Measurements from ENCODE around the gene DLG5. TPM values are rescaled to one million over a fixed set of nuclear protein-coding genes. Genes with fewer than 3 reads are reported as not detected.

The DLG5 gene
- total RNA-seq, 2 experiments from 2014 or later, result 3.0 to 4.8 TPM

DNA sequence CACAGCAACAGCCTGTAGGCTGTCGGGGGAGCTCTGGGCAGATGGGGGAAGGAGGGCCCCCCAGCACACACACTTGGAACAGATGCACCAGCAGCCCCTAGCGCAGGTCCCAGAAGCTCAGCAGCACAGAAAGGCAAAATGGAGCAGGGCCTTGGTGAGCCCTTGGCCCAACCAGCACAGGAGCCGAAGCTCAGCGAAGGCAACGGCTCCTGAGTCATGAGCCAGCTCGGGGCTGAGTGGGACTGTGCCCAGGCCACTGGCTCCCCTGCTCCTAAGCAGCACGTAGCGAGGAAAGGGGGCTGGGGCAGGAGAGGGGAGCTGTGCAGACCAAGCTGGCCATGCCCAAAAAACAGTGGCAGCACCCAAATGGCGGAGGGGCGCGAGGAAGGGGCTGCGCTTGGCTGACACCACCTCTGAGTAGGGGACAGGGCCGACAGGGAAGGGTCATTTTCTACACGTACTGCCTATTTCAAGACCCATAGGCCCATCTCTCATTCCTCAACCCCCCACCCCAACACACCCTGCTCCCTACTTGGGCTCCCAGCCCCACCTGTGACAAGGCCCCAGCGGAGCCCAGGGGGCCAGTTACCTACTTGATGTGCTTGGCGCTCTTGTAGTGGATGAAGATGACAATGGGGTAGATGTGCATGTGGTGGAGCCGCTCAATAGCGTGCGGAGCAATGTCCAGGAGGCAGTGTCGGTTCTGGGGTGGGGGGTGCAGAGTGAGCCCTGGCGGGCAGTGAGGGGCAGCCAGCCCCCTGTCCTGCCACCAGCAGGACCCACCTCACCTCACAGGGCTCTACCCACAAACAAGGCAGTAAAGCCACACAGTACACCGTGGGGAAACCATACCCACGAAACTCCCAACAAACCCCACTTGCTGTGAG is 132.1 kb downstream of the DLG5 start:
- H3K4me3 Mint-ChIP-seq, result no peak overlapping the region
- CTCF ChIA-PET, result no interaction called here
- H3K9me3 Mint-ChIP-seq (ENCODE audit: low read depth), result no peaks in the 10 kb centered on the region
- DNase-seq (no peak), ATAC-seq (no peak)
- no peaks in the 10 kb centered on the region for H3K36me3 Mint-ChIP-seq
- peaks cover 20% of the 10 kb centered on the region for H3K27me3 Mint-ChIP-seq
- H3K27ac Mint-ChIP-seq, result no peak overlapping the region
- H3K4me1 Mint-ChIP-seq, result peaks cover 7% of the 10 kb centered on the region

DNA sequence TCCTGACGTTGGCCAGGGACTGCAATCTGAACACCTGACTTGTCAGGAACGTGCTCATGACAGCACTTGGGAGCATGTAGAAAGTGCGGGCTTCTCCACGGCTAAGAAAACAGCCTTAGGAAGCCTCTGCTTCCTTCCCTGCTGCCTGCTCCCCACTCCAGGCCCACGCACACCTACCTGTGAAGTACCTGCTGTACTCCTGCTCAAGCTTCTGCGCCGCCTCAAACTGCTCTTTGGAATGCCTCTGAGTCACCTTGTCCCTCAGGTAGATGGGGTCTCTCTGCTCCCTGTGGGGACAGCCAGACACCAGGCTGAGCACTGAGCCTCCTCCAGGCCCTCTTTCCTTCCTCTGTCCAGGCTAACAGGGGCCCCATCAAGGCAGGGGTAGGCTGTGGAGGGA is 132.7 kb downstream of the DLG5 start:
- no peaks in the 10 kb centered on the region for H3K9me3 Mint-ChIP-seq (ENCODE audit: low read depth)
- H3K36me3 Mint-ChIP-seq, result no peaks in the 10 kb centered on the region
- no peak overlapping the region for H3K27ac Mint-ChIP-seq
- peaks cover 15% of the 10 kb centered on the region for H3K27me3 Mint-ChIP-seq
- no peak for DNase-seq
- H3K4me1 Mint-ChIP-seq, result no peaks in the 10 kb centered on the region
- CTCF ChIA-PET, result no interaction called here
- ATAC-seq, result no peak
- H3K4me3 Mint-ChIP-seq, result no peak overlapping the region

DNA sequence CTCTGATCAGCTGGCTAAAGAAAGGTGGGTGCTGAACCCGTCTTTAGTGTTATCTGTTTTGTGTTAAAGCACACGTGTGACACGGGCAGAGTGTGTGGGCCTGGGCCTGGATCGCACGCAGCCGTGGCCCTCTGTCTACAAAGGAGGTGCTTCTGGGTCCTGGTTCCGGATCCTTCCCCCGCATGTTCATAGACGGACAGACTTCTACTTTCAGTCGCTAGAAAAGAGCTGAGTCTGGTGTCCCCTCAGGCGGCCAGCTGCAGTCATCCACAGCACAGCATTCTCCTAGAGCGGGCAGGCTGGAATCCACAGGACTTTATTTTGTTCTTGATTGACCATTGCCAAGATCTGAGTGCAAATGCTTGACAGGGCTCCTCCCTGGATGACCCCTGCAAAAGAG is 134.4 kb downstream of the DLG5 start:
- no peaks in the 10 kb centered on the region for H3K9me3 Mint-ChIP-seq (ENCODE audit: low read depth)
- DNase-seq, result no peak
- CTCF ChIA-PET, result no interaction called here

DNA sequence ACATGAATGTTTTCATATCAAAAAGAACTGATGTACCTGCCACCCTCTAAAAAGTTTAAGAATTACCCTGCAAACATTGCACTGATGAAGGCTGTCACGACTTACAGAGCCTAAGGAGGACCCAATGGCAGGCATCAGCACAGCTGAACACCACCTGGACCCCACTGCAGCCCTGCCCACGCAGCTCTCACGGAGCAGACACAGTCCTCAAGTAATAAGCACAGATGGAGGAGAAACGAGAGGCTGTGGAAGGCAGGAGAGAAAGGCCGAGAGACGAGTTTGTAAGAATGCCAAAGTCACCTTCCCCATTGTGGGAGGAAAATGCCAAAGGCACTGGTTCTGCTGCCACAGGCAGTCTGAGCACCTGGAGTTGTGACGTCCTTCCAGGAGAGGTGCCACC is 135.0 kb downstream of the DLG5 start:
- H3K27me3 Mint-ChIP-seq, result no peaks in the 10 kb centered on the region
- no peak for ATAC-seq
- no peak overlapping the region for H3K4me3 Mint-ChIP-seq
- no peaks in the 10 kb centered on the region for H3K9me3 Mint-ChIP-seq (ENCODE audit: low read depth)
- CTCF ChIA-PET, result interaction anchor here (1.0 to 1.1 kb wide), 2 partner anchors 74 to 80 kb away, joined by 3 read pairs; no protein-coding TSS in a partner anchor
- no peaks in the 10 kb centered on the region for H3K36me3 Mint-ChIP-seq
- no peak for DNase-seq
- H3K27ac Mint-ChIP-seq, result no peak overlapping the region
- no peaks in the 10 kb centered on the region for H3K4me1 Mint-ChIP-seq

More for the DNA sequence above, 134.4 kb downstream of the DLG5 start:
- ATAC-seq, result no peak
- Mint-ChIP-seq H3K36me3 (no peaks in the 10 kb centered on the region), H3K27ac (no peak overlapping the region), H3K27me3 (peaks cover 4% of the 10 kb centered on the region), H3K4me1 (no peaks in the 10 kb centered on the region), H3K4me3 (no peak overlapping the region)

DNA sequence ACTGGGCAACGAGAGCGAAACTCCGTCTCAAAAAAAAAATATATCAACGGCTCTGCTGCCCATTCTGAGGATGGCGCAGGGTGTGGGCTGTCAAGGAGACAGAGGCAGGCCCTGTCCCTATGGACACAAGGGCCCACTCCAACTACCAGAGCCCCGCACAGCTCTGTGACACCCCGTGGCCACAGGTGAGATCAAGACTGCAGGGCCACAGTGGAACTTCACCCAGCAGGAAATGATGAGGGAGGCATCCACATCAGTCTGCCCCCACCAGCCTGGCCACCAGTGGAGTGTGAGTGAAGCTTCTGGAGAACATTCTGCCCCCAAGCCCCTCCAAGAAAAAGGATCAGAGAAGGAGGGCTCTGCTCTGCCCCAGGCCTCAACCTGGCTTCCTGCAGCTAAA is 136.7 kb downstream of the DLG5 start:
- Mint-ChIP-seq H3K4me3 (no peak overlapping the region), H3K27ac (no peak overlapping the region), H3K27me3 (no peaks in the 10 kb centered on the region), H3K4me1 (no peaks in the 10 kb centered on the region), H3K36me3 (no peaks in the 10 kb centered on the region), H3K9me3 (ENCODE audit: low read depth) (no peaks in the 10 kb centered on the region)
- ATAC-seq (no peak), DNase-seq (no peak)
- CTCF ChIA-PET, result no interaction called here

DNA sequence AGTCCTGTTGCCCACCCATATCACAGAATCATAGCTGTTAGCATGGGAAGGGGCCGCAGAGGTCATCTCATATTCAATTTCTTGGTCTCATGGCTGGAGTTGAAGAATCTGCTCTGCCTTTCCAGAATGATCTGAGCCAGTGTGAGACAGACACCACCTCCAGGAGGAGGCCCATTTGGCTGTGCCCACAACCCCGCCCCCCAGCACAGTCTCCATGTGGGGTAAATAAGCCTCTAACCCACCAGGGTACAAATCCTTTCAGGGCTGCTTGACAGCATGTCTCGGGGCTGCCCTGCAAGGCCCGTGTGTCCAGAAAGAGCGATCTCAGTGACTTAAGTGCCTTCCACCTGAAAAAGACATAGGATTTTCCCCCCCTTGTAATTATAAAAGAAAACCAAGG is 137.5 kb downstream of the DLG5 start:
- CTCF ChIA-PET, result no interaction called here
- Mint-ChIP-seq H3K27me3 (peaks cover 3% of the 10 kb centered on the region), H3K9me3 (ENCODE audit: low read depth) (no peaks in the 10 kb centered on the region), H3K27ac (no peak overlapping the region), H3K4me3 (no peak overlapping the region), H3K36me3 (no peaks in the 10 kb centered on the region), H3K4me1 (no peaks in the 10 kb centered on the region)
- DNase-seq (no peak), ATAC-seq (no peak)

DNA sequence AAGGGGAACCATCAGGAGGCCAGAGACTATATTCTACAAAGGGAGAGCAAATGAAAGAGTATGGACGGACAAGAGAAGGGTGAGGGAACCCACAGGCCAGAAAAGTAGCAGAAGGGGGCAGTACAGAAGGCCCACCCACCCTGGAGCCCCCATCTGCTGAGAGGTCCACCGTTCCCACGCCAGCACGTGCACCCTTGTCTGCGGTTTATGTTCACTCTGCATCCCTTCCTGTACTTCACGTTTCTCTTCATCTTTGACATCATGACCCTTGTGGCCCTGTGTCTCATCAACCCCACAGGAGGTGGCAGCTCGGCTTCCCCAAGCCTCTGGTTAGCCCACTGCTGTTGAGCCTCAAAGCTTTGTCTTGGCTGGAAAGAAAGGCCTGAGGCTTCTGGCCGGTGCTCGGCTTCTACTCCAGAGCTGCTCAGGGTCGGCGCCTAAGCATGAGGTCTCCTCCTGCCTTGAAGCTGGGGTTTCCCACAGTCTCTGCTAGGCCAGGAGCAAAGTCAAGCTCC is 138.0 kb downstream of the DLG5 start:
- Mint-ChIP-seq H3K4me3 (no peak overlapping the region), H3K27me3 (peaks cover 5% of the 10 kb centered on the region), H3K9me3 (ENCODE audit: low read depth) (no peaks in the 10 kb centered on the region), H3K4me1 (no peaks in the 10 kb centered on the region), H3K27ac (no peak overlapping the region), H3K36me3 (no peaks in the 10 kb centered on the region)
- DNase-seq (no peak), ATAC-seq (no peak)
- CTCF ChIA-PET, result interaction anchor here (0.6 kb wide), 1 partner anchor 49 kb away, joined by 6 read pairs; no protein-coding TSS in a partner anchor

DNA sequence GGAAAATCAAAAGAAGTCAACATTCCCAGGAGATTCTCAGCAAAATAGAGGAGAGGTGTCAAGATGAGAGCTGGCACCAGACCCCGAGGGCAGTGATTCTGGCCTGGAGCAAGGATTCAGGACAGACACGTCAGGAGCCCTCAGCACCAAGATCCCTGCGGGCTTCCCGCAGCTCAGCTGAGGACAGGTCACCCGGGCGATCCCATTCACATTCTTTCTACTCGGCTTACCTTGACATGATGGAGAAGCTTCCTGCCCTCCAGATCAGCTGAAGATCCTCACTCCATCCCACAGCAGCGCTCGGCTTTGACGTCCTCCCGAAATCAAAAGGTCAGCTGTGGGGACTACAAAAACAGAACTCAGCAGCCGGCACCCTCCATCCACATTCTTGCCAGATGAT is 139.1 kb downstream of the DLG5 start:
- peaks cover 8% of the 10 kb centered on the region for H3K27me3 Mint-ChIP-seq
- ATAC-seq, result no peak

DNA sequence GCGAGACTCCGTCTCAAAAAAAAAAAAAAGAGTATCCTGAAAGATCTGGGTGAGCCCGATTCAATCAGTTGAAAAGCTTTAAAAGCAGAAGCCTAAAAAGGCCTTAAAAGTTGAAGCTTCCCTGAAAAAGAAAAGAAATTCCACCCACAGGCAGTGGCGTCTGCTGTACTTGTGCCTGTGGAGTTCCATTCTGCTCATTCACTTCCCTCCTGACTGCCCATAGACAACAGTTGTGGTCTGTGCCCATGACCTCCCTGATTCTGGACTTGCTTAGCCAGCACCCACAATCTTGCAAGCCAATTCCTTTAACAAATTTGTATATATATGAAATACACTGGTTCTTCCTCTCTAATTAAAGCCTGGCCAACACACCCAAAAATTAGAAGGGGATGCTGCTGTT is 141.7 kb downstream of the DLG5 start:
- H3K4me3 Mint-ChIP-seq, result no peak overlapping the region
- H3K4me1 Mint-ChIP-seq, result no peaks in the 10 kb centered on the region
- H3K27ac Mint-ChIP-seq, result no peak overlapping the region
- ATAC-seq (no peak), DNase-seq (no peak)
- H3K9me3 Mint-ChIP-seq (ENCODE audit: low read depth), result no peaks in the 10 kb centered on the region
- CTCF ChIA-PET, result no interaction called here
- H3K27me3 Mint-ChIP-seq, result peaks cover 8% of the 10 kb centered on the region
- no peaks in the 10 kb centered on the region for H3K36me3 Mint-ChIP-seq

More for the DNA sequence above, 139.1 kb downstream of the DLG5 start:
- DNase-seq, result no peak
- CTCF ChIA-PET, result no interaction called here
- Mint-ChIP-seq H3K9me3 (ENCODE audit: low read depth) (no peaks in the 10 kb centered on the region), H3K27ac (no peak overlapping the region), H3K4me1 (no peaks in the 10 kb centered on the region), H3K4me3 (no peak overlapping the region), H3K36me3 (no peaks in the 10 kb centered on the region)

DNA sequence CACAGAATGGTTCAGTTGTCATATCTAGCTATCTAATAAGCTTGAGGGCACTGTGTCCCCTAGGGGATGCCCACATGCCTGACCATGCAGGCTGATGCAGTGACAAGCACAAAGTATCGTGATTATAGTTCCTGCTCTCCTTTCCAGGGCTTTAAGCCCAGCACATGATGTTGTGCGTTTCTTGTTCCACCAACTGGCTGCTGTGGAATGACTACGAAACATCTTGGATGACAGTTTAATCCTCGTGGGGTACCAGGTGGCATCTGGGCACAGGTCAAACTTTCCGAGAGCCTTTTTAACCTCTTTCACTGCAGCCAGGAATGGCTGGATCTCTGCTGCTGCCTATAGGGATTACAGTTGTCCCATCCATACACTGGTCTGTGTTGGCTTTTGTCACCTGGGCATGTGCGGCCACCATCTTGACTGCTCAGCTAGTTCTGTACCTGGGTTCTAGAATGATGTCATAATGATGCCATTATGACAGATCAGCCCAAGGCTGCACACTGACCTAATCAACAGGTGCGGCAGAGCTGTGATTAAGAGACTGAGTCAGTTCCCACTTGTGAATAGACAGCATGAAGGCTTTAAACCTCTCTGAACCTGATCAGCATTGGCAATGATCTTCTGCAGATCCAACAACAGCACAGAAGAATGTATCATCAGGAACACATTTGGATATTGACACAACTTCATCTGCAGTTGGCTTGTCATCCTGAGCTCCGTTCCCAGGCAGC is 144.1 kb downstream of the DLG5 start:
- Mint-ChIP-seq H3K4me3 (no peak overlapping the region), H3K36me3 (no peaks in the 10 kb centered on the region), H3K27ac (no peak overlapping the region), H3K9me3 (ENCODE audit: low read depth) (no peaks in the 10 kb centered on the region), H3K27me3 (peaks cover 8% of the 10 kb centered on the region), H3K4me1 (no peaks in the 10 kb centered on the region)
- ATAC-seq (no peak), DNase-seq (no peak)
- CTCF ChIA-PET, result no interaction called here

DNA sequence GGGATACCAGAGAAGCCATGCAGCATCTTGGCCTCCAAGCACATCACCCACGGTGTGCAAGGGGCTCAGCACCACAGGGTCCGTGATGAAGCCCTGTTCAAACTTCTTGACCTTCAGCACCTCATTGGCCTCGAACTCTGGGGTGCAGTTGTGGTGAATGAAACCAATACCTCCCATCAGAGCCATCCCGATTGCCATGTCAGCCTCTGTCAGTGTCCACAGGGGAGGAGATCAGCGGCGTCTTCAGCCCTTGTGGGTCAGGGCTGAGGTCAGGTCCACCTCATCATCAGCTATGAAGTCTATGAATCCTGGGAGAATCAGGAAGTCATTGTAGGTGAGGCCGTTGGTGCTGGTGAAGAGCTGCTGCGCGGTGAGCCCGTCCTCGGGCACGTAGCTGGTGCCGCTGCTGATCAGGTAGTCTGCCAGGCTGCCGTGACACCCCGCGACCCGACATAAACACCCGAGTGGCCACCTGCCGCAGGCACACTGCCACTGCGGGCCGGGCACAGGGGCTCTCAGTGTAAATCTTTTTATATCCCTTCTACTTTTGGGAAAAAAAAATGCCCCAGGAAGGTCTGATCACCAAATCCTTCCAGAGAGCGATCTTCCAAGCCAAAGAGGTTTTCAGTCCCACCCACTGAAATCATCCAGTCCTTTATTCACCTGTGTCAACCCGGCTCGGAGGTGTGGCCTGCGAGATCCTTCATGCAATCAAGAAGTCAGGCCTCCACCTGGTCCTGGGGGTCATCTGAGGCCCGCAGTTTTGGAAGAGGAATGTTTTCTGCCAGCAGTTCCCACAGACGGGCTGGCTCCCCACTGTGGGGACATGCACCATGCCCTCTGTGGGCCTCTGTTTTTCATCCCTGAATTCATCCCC is 144.9 kb downstream of the DLG5 start:
- Mint-ChIP-seq H3K27ac (no peak overlapping the region), H3K4me3 (no peak overlapping the region), H3K9me3 (ENCODE audit: low read depth) (no peaks in the 10 kb centered on the region), H3K27me3 (peaks cover 8% of the 10 kb centered on the region), H3K36me3 (no peaks in the 10 kb centered on the region), H3K4me1 (no peaks in the 10 kb centered on the region)
- DNase-seq (no peak), ATAC-seq (no peak)
- CTCF ChIA-PET, result no interaction called here

DNA sequence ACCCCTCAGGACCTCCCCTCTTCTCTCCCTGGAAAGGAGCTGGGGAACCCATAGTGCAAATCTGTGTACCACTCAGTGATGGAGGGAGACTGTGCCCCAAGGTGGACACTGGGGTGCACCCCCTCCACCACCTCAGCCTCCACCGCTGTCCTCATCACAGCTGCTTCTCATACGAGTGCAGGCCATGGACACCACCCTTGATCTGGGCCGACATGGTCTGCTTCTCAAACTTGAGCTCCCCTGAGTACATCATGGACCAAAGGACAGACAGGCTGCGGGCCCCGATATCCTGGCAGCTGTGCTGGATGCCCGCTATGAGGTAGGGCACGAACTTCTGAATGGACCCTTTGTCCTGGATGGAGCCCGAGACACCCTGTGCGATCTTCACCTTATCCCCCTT is 146.4 kb downstream of the DLG5 start:
- CTCF ChIA-PET, result no interaction called here
- H3K27ac Mint-ChIP-seq, result no peak overlapping the region
- no peaks in the 10 kb centered on the region for H3K4me1 Mint-ChIP-seq
- ATAC-seq (no peak), DNase-seq (no peak)
- H3K27me3 Mint-ChIP-seq, result peaks cover 8% of the 10 kb centered on the region
- peaks cover 2% of the 10 kb centered on the region for H3K9me3 Mint-ChIP-seq (ENCODE audit: low read depth)
- H3K4me3 Mint-ChIP-seq, result no peak overlapping the region
- peaks cover 2% of the 10 kb centered on the region for H3K36me3 Mint-ChIP-seq

DNA sequence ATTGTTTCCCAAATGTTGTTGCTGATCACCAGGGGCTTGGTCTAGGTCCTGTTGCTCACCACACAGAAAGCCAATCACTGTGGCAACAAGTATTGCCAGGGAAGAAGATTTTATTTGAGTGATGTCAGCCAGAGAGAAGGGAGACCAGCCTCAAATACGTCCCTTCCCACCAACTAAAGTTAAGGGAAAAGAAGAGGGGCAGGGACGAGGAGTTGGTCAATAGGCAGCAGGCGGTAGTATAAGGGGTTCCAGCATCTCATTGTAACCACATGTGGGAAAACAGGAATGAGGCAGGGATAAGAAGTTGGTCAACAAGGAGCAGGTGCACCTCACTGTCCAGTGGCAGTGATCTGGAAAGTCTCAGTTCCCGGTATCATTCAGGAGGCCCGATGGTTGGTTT is 150.1 kb downstream of the DLG5 start:
- Mint-ChIP-seq H3K36me3 (peaks cover 2% of the 10 kb centered on the region), H3K4me1 (no peaks in the 10 kb centered on the region), H3K27ac (no peak overlapping the region), H3K27me3 (no peaks in the 10 kb centered on the region), H3K9me3 (ENCODE audit: low read depth) (peaks cover 2% of the 10 kb centered on the region), H3K4me3 (no peak overlapping the region)
- DNase-seq, result no peak
- CTCF ChIA-PET, result no interaction called here
- ATAC-seq, result no peak

Measured in activated CD8-positive, alpha-beta memory T cell treated with anti-CD3 and anti-CD28 coated beads, Interleukin-2, amount 10 ng/mL, durations not matched to agents 7 days and 5 days (primary cell).